Erythroblast (primary cell): ENCODE results near the gene CCDC138.

Source experiments
- GATA1 ChIP-seq: IDR thresholded peaks from 2 replicates; pipeline ENCODE4 v1.6.1; 2011; ENCODE audit warnings: low read depth, mild to moderate bottlenecking, control low read depth, low read length, moderate library complexity
- POLR2A ChIP-seq: IDR thresholded peaks from 2 replicates; pipeline ENCODE4 v1.6.1; 2011; ENCODE audit warnings: mild to moderate bottlenecking, low read length

DNA sequence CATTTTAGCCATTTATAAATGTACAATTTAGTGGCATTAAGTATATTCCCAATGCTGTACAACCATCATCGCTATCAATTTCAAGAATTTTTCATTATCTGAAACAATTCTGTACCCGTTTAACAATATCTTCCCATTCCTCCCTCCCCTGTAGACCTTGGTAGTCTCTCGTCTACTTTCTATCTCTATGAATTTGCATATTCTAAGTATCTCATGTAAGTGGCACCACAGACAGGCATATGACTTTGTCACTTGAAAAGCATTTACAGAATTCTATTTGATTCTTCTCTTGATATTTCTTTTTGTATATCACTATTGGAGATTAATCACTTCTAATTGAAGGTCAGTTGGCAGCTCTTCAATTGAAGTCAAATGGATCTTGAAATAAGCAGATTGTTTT lies 48.0 kb downstream of the CCDC138 start:
- TF ChIP-seq POLR2A: no peak
- TF ChIP-seq GATA1: no peak
